Skeletal muscle tissue (tissue), 4 donors: Measurements from ENCODE around the gene BACE1-AS. TPM values are rescaled to one million over a fixed set of nuclear protein-coding genes. Genes with fewer than 3 reads are reported as not detected.
A peak's percentile ranks its signal among the peaks of the same experiment; 100 is the strongest.

Source experiments
- H3K27ac ChIP-seq: one replicate; pipeline ENCODE4 v1.7.0; 2013; ENCODE audit warnings: mild to moderate bottlenecking, low read depth, low read length, inconsistent platforms
- H3K27me3 ChIP-seq, 3 donors: one replicate each; pipeline ENCODE4 v1.7.0; 2013; ENCODE audit warnings: low read length in 3 of 3; ENCODE audit not compliant: control insufficient read depth in 3 of 3, insufficient read depth in 3 of 3
- H3K36me3 ChIP-seq, 3 donors: one replicate each; pipeline ENCODE4 v1.7.0; 2013; ENCODE audit warnings: low read length in 3 of 3; ENCODE audit not compliant: control insufficient read depth in 3 of 3, insufficient read depth in 3 of 3
- H3K4me1 ChIP-seq, 3 donors: one replicate each; pipeline ENCODE4 v1.7.0; 2013; ENCODE audit warnings: low read length in 3 of 3, mild to moderate bottlenecking in 3 of 3; ENCODE audit not compliant: control insufficient read depth in 3 of 3, insufficient read depth in 3 of 3
- H3K4me3 ChIP-seq, 3 donors: one replicate each; pipeline ENCODE4 v1.7.0; 2013; ENCODE audit warnings: low read length in 3 of 3
- H3K9ac ChIP-seq, 3 donors: one replicate each; pipeline ENCODE4 v1.7.0; 2013; ENCODE audit warnings: low read length in 3 of 3, mild to moderate bottlenecking in 3 of 3, moderate library complexity in 2 of 3, low read depth in 1 of 3
- H3K9me3 ChIP-seq, 3 donors: one replicate each; pipeline ENCODE4 v1.7.0; 2013; ENCODE audit warnings: low read length in 3 of 3; ENCODE audit not compliant: control insufficient read depth in 3 of 3
- total RNA-seq: library from RNA; depleted of rRNA; stranded (reverse); fragments of >200 nt; gene quantifications from one replicate; pipeline ENCODE4 v1.2.3, GENCODE V29; 2014
- donor health status: Osteomylitis.

BACE1-AS gene
- total RNA-seq, 1 donor from 2014 or later = 3.7 TPM

GRCh38 chr11:117302228-117302627 is 11.1 kb downstream of the BACE1-AS start:
- no peak overlapping the region for H3K27ac ChIP-seq
- no peak overlapping the region for H3K4me3 ChIP-seq
- H3K4me1 ChIP-seq = peaks cover 0 to 13% (median 6%) of the 10 kb centered on the region in 3 donors
- no peaks in the 10 kb centered on the region for H3K36me3 ChIP-seq
- H3K27me3 ChIP-seq = no peaks in the 10 kb centered on the region
- no peak overlapping the region for H3K9ac ChIP-seq
- H3K9me3 ChIP-seq = no peaks in the 10 kb centered on the region

GRCh38 chr11:117303101-117303500 is 12.0 kb downstream of the BACE1-AS start:
- H3K36me3 ChIP-seq = no peaks in the 10 kb centered on the region
- H3K9ac ChIP-seq = no peak overlapping the region
- peaks cover 0 to 13% (median 6%) of the 10 kb centered on the region in 3 donors for H3K4me1 ChIP-seq
- H3K27me3 ChIP-seq = no peaks in the 10 kb centered on the region
- H3K9me3 ChIP-seq = no peaks in the 10 kb centered on the region
- H3K27ac ChIP-seq = no peak overlapping the region
- H3K4me3 ChIP-seq = no peak overlapping the region

GRCh38 chr11:117303646-117304315 is 12.6 kb downstream of the BACE1-AS start:
- Histone ChIP-seq H3K9ac (no peak overlapping the region), H3K4me1 (peaks cover 0 to 13% (median 6%) of the 10 kb centered on the region in 3 donors), H3K27me3 (no peaks in the 10 kb centered on the region), H3K27ac (no peak overlapping the region), H3K36me3 (no peaks in the 10 kb centered on the region), H3K4me3 (no peak overlapping the region), H3K9me3 (no peaks in the 10 kb centered on the region)

GRCh38 chr11:117305145-117305544 is 14.0 kb downstream of the BACE1-AS start:
- no peaks in the 10 kb centered on the region for H3K27me3 ChIP-seq
- H3K9me3 ChIP-seq = no peaks in the 10 kb centered on the region
- no peak overlapping the region for H3K4me3 ChIP-seq
- peaks cover 0 to 6% (median 6%) of the 10 kb centered on the region in 3 donors for H3K4me1 ChIP-seq
- no peaks in the 10 kb centered on the region for H3K36me3 ChIP-seq
- no peak overlapping the region for H3K9ac ChIP-seq
- H3K27ac ChIP-seq = no peak overlapping the region

- no peak overlapping the region for H3K4me3 ChIP-seq
- no peaks in the 10 kb centered on the region for H3K36me3 ChIP-seq
- H3K27ac ChIP-seq = no peak overlapping the region
- peaks cover 4 to 7% (median 7%) of the 10 kb centered on the region in 3 donors for H3K4me1 ChIP-seq
- H3K9me3 ChIP-seq = no peaks in the 10 kb centered on the region
- no peak overlapping the region for H3K9ac ChIP-seq
- H3K27me3 ChIP-seq = no peaks in the 10 kb centered on the region
Measured at GRCh38 chr11:117309310-117309709, 18.2 kb downstream of the BACE1-AS start.

- no peaks in the 10 kb centered on the region for H3K27me3 ChIP-seq
- H3K4me3 ChIP-seq = no peak overlapping the region
- no peak overlapping the region for H3K9ac ChIP-seq
- no peak overlapping the region for H3K27ac ChIP-seq
- H3K36me3 ChIP-seq = no peaks in the 10 kb centered on the region
- H3K4me1 ChIP-seq = peaks cover 20 to 25% (median 22%) of the 10 kb centered on the region in 3 donors
- H3K9me3 ChIP-seq = no peaks in the 10 kb centered on the region
Measured at GRCh38 chr11:117313091-117313490, 21.9 kb downstream of the BACE1-AS start.

- Histone ChIP-seq H3K9ac (peak overlapping the region; percentile 10 to 76 (median 40)), H3K4me1 (peaks cover 20 to 25% (median 22%) of the 10 kb centered on the region in 3 donors), H3K9me3 (no peaks in the 10 kb centered on the region), H3K27ac (no peak overlapping the region), H3K27me3 (no peaks in the 10 kb centered on the region), H3K36me3 (no peaks in the 10 kb centered on the region), H3K4me3 (peak overlapping the region in 1 of 3 donors; percentile 88)
Measured at GRCh38 chr11:117313828-117314768, 23.0 kb downstream of the BACE1-AS start.

- Histone ChIP-seq H3K4me1 (peaks cover 20 to 25% (median 22%) of the 10 kb centered on the region in 3 donors), H3K4me3 (peak overlapping the region; percentile 79 to 89 (median 88)), H3K9me3 (no peaks in the 10 kb centered on the region), H3K27me3 (no peaks in the 10 kb centered on the region), H3K27ac (no peak overlapping the region), H3K36me3 (no peaks in the 10 kb centered on the region), H3K9ac (peak overlapping the region; percentile 76 to 87 (median 77))
Measured at GRCh38 chr11:117314840-117315239, 23.7 kb downstream of the BACE1-AS start.

GRCh38 chr11:117315285-117316196 is 24.4 kb downstream of the BACE1-AS start:
- no peaks in the 10 kb centered on the region for H3K27me3 ChIP-seq
- H3K4me1 ChIP-seq = peaks cover 20 to 25% (median 22%) of the 10 kb centered on the region in 3 donors
- H3K9ac ChIP-seq = peak overlapping the region; percentile 76 to 87 (median 77)
- no peaks in the 10 kb centered on the region for H3K9me3 ChIP-seq
- no peak overlapping the region for H3K27ac ChIP-seq
- H3K4me3 ChIP-seq = peak overlapping the region; percentile 79 to 89 (median 88)
- no peaks in the 10 kb centered on the region for H3K36me3 ChIP-seq
